Renal cortex interstitium (tissue), 11 donors: ENCODE results near the gene H6PD. TPM values are rescaled to one million over a fixed set of nuclear protein-coding genes. Genes with fewer than 3 reads are reported as not detected.

Experiments
- DNase-seq, 11 donors: peaks; one replicate each; pipeline ENCODE4 v3.0.0-alpha.2; 2013; ENCODE audit warnings: low read depth in 9 of 11, low spot score in 4 of 11; ENCODE audit errors: extremely low read depth in 1 of 11
- polyA plus RNA-seq, 3 donors: library from polyadenylated mRNA; unstranded; fragments of 120-200 nt; gene quantifications; one replicate each; pipeline ENCODE4 v1.2.1, GENCODE V29; 2013; ENCODE audit not compliant: insufficient read length in 3 of 3

The H6PD gene
- polyA plus RNA-seq, 3 donors = 35.7 to 42.3 (median 40.5) TPM

- DNase-seq = no peak
Observed at GRCh38 chr1:9319208-9319788, 84.7 kb downstream of the H6PD start.

- no peak for DNase-seq
Observed at GRCh38 chr1:9319789-9320519, 85.4 kb downstream of the H6PD start.

Other genes starting within 250 kb of the H6PD start
- gene SLC2A7, start 208.4 kb upstream of the H6PD start, polyA plus RNA-seq = under 1 TPM in 1 of 3 donors, not detected in 2; 0.17 TPM
- 1 to 10 TPM in 1 of 3 donors, under 1 TPM in 2; 0.68 to 1.0 (median 0.87) TPM for gene SLC2A5, start 165.1 kb upstream of the H6PD start, polyA plus RNA-seq
- 1 to 10 TPM in 2 of 3 donors, under 1 TPM in 1; 0.98 to 1.5 (median 1.5) TPM for gene GPR157, start 105.7 kb upstream of the H6PD start, polyA plus RNA-seq
- 10 to 100 TPM in 2 of 3 donors, 1 to 10 TPM in 1; 10.0 to 12.7 (median 10.3) TPM for gene SPSB1, start 58.1 kb downstream of the H6PD start, polyA plus RNA-seq